Measurements from ENCODE around the gene CD1E. TPM values are rescaled to one million over a fixed set of nuclear protein-coding genes. Genes with fewer than 3 reads are reported as not detected.
"Not testable (repeated sequence)": the region's sequence is repeated elsewhere in the genome, so short reads cannot be mapped to it uniquely, and the experiment has no call there.

The CD1E gene
- total and polyA plus RNA-seq, 12 donors: 0.17 to 0.85 (median 0.31) TPM; not detected in 8

GRCh38 chr1:158333405-158334155, 20.1 kb upstream of the CD1E start:
- TF ChIP-seq, protein P1, sequence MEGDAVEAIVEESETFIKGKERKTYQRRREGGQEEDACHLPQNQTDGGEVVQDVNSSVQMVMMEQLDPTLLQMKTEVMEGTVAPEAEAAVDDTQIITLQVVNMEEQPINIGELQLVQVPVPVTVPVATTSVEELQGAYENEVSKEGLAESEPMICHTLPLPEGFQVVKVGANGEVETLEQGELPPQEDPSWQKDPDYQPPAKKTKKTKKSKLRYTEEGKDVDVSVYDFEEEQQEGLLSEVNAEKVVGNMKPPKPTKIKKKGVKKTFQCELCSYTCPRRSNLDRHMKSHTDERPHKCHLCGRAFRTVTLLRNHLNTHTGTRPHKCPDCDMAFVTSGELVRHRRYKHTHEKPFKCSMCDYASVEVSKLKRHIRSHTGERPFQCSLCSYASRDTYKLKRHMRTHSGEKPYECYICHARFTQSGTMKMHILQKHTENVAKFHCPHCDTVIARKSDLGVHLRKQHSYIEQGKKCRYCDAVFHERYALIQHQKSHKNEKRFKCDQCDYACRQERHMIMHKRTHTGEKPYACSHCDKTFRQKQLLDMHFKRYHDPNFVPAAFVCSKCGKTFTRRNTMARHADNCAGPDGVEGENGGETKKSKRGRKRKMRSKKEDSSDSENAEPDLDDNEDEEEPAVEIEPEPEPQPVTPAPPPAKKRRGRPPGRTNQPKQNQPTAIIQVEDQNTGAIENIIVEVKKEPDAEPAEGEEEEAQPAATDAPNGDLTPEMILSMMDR (IDR thresholded peaks at IDR 0.05): no peak
- Histone ChIP-seq H3K27me3 (peaks cover 0 to 18% (median 0%) of the 10 kb centered on the region in 7 donors), H3K4me3 (no peak overlapping the region), H3K27ac (no peak overlapping the region), H3K4me1 (peaks cover 0 to 3% (median 0%) of the 10 kb centered on the region in 9 donors), H3K9me3 (peaks cover 0 to 6% (median 0%) of the 10 kb centered on the region in 11 donors), H3K36me3 (no peaks in the 10 kb centered on the region)
- intact Hi-C loops (cut with DNase I): no loop called here
- ATAC-seq (no peak), DNase-seq (no peak)
- WGBS, 2 donors: 67 to 70% methylated on average over 8 of the region's 8 CpGs

GRCh38 chr1:158334526-158335212, 19.0 kb upstream of the CD1E start:
- Histone ChIP-seq H3K4me3 (no peak overlapping the region), H3K4me1 (peaks cover 0 to 3% (median 0%) of the 10 kb centered on the region in 9 donors), H3K36me3 (no peaks in the 10 kb centered on the region), H3K9me3 (peaks cover 0 to 13% (median 0%) of the 10 kb centered on the region in 11 donors), H3K27me3 (peaks cover 0 to 18% (median 0%) of the 10 kb centered on the region in 7 donors), H3K27ac (no peak overlapping the region)
- DNase-seq: no peak
- TF ChIP-seq, protein P1 (IDR thresholded peaks at IDR 0.05): no peak
- 52 to 67% methylated on average over 2 of the region's 2 CpGs for WGBS, 2 donors
- intact Hi-C loops (cut with DNase I): no loop called here
- ATAC-seq: no peak

DNA sequence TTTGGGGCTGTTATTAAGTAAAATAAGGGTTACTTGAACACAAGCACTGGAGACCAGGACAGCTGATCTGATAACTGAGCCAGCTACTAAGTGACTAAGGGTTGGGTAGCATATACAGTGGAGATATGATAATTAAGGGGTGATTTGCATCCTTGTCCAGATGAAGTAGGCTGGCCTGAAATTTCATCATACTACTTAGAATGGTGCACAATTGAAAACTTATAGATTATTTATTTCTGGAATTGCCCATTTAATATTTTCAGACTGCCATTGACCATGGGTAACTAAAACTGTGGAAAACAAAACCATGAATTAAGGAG, 18.5 kb upstream of the CD1E start:
- Histone ChIP-seq H3K4me1 (peaks cover 0 to 3% (median 0%) of the 10 kb centered on the region in 9 donors), H3K36me3 (no peaks in the 10 kb centered on the region), H3K4me3 (no peak overlapping the region), H3K9me3 (peaks cover 0 to 13% (median 0%) of the 10 kb centered on the region in 11 donors), H3K27ac (no peak overlapping the region), H3K27me3 (peaks cover 0 to 15% (median 0%) of the 10 kb centered on the region in 7 donors)
- DNase-seq (no peak), ATAC-seq (no peak)
- TF ChIP-seq, protein P1 (IDR thresholded peaks at IDR 0.05): no peak
- intact Hi-C loops (cut with DNase I): no loop called here

GRCh38 chr1:158336413-158336812, 17.3 kb upstream of the CD1E start:
- WGBS, 2 donors: 61 to 70% methylated on average over 7 of the region's 7 CpGs
- H3K36me3 ChIP-seq; H3K4me3 ChIP-seq; intact Hi-C loops (cut with DNase I); H3K27ac ChIP-seq; DNase-seq; ATAC-seq; H3K4me1 ChIP-seq: not testable (repeated sequence)
- Histone ChIP-seq H3K9me3 (peaks cover 0 to 19% (median 0%) of the 10 kb centered on the region in 11 donors), H3K27me3 (peaks cover 0 to 15% (median 0%) of the 10 kb centered on the region in 7 donors)

DNA sequence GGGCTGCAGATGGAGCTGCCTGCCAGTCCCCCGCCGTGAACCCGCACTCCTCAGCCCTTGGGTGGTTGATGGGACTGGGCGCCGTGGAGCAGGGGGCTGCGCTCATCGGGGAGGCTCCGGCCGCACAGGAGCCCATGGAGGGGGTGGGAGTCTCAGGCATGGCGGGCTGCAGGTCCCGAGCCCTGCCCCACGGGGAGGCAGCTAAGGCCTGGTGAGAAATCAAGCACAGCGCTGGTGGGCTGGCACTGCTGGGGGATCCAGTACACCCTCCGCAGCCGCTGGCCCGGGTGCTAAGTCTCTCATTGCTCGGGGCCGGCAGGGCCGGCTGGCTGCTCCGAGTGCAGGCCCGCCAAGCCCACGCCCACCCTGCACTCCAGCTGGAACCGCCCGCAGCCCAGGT, 4.7 kb upstream of the CD1E start:
- DNase-seq; intact Hi-C loops (cut with DNase I); H3K4me3 ChIP-seq; H3K36me3 ChIP-seq; H3K27me3 ChIP-seq; H3K27ac ChIP-seq; H3K4me1 ChIP-seq; ATAC-seq: not testable (repeated sequence)
- 94% methylated on average over 24 of the region's 24 CpGs for WGBS, 2 donors
- H3K9me3 ChIP-seq: peaks cover 0 to 23% (median 0%) of the 10 kb centered on the region in 11 donors
